ENCODE results near the gene CAMK4.

DNA sequence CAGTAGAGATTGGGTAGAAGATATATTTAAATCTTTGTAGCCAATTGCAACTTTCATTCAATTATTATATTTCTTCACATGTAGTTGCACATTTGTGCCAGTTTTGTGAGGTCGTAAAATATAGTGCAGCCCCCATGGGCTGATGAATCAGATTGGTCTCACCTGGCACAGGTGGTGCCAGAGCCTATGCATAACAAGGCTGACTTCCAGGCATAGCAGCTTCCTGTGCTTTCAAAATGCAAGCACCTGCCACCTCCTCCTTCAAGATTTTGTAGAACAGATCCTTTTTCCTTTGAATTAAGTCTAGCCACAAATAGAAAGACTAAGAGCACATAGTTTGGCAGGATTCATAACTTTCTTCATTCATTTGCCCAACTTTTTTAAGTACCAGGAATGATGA, 201.0 kb downstream of the CAMK4 start:
- TF ChIP-seq, protein P1, sequence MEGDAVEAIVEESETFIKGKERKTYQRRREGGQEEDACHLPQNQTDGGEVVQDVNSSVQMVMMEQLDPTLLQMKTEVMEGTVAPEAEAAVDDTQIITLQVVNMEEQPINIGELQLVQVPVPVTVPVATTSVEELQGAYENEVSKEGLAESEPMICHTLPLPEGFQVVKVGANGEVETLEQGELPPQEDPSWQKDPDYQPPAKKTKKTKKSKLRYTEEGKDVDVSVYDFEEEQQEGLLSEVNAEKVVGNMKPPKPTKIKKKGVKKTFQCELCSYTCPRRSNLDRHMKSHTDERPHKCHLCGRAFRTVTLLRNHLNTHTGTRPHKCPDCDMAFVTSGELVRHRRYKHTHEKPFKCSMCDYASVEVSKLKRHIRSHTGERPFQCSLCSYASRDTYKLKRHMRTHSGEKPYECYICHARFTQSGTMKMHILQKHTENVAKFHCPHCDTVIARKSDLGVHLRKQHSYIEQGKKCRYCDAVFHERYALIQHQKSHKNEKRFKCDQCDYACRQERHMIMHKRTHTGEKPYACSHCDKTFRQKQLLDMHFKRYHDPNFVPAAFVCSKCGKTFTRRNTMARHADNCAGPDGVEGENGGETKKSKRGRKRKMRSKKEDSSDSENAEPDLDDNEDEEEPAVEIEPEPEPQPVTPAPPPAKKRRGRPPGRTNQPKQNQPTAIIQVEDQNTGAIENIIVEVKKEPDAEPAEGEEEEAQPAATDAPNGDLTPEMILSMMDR (conservative IDR thresholded peaks at IDR 0.05 in 1 of 2, IDR thresholded peaks at IDR 0.05 in 1 of 2; ENCODE audit: low read depth in 1 of 2, low read length in 2 of 2) = no peak
- no peak for TF ChIP-seq EZH2 (IDR thresholded peaks at IDR 0.05; ENCODE audit: low read length, missing control alignments)

Measured in fibroblast of lung (primary cell).